ENCODE results near the gene CCL27. TPM values are rescaled to one million over a fixed set of nuclear protein-coding genes. Genes with fewer than 3 reads are reported as not detected.

The CCL27 gene
- total RNA-seq, 4 donors from 2014 or later, result not detected

DNA sequence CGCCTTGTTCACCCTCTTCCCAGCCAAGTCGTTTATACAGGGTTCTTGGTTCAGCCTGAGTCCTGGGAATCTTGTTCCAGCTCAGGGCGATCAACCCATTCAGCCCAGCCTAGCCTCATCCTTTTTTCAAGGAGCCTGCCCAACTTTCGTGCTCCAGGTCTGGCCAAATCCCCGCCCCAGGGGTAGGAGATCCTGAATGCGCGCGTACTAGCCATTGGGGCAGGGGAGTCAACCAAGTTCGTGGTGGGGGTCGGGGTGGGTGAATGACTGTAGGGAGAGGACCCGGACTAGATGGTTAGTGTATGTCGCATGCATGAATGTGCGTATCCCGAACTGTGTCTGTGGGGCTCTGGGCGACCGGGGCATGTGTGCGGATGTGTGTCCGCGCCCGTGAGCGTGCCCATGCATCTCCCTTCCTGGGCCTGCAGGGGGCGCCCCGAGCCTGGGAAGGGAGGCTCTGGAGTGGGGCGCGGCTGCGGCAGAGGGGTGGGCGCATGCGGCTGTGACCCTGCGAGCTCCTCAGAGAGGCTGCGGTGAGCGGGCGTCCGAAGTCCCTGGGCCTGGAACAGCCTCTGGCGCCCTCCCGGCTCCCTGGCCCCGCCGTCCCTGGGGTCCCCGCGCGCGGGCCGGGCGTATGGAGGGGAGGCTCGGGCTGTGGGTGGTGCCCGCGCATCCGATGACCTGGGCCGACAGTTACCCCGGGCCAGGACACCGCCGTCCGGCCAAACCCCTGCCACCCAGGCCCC is 38.7 kb upstream of the CCL27 start:
- DNase-seq (ENCODE audit: low spot score), result peak; percentile 39
- peak; percentile 83 for ATAC-seq (ENCODE audit: low FRiP score)

DNA sequence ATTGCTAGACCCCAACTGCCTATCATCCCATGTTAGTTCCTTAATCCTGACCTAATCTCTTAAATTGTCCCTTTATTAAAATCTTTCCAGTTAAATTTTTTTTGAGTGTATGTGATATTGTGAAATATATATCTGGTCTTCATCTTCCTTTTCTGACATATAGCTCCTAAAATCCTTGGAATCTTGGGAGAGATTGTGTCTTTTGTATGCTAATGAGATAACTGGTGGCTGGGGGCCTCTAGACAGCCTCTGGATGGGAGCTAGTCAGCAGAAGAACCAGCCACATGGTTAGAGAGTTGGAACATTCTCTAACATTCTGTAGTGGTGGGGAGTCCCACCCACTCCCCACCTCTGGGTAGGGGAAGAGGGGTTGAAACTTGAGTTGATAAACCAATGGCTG is 32.4 kb upstream of the CCL27 start:
- TF ChIP-seq, protein P1, sequence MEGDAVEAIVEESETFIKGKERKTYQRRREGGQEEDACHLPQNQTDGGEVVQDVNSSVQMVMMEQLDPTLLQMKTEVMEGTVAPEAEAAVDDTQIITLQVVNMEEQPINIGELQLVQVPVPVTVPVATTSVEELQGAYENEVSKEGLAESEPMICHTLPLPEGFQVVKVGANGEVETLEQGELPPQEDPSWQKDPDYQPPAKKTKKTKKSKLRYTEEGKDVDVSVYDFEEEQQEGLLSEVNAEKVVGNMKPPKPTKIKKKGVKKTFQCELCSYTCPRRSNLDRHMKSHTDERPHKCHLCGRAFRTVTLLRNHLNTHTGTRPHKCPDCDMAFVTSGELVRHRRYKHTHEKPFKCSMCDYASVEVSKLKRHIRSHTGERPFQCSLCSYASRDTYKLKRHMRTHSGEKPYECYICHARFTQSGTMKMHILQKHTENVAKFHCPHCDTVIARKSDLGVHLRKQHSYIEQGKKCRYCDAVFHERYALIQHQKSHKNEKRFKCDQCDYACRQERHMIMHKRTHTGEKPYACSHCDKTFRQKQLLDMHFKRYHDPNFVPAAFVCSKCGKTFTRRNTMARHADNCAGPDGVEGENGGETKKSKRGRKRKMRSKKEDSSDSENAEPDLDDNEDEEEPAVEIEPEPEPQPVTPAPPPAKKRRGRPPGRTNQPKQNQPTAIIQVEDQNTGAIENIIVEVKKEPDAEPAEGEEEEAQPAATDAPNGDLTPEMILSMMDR (IDR thresholded peaks at IDR 0.05), result no peak
- DNase-seq (ENCODE audit: low spot score) (no peak), ATAC-seq (ENCODE audit: low FRiP score) (no peak)

More for the DNA sequence above, 38.7 kb upstream of the CCL27 start:
- TF ChIP-seq, protein P1 (IDR thresholded peaks at IDR 0.05), result peak in 2 of 3 donors; percentile 32 to 42

DNA sequence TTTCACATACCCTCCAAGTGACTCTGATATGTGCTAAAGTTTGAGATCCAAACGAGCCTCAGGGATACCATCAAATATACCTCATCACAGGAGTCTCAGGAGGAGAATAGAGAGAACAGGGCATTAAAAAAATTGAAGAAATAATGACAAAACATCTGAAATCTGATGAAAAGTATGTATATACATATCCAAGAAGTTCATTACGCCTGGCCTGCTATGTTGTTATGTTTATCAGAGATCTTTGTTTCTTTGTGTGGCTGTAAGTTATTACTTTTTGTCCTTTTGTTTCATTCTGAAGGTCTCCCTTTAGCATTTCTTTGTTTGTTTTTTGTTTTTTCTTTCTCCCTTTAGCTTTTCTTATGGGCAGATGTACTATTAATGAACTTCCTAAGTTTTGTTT is 31.1 kb upstream of the CCL27 start:
- TF ChIP-seq, protein P1 (IDR thresholded peaks at IDR 0.05), result no peak
- DNase-seq (ENCODE audit: low spot score) (no peak), ATAC-seq (ENCODE audit: low FRiP score) (no peak)

- TF ChIP-seq, protein P1 (IDR thresholded peaks at IDR 0.05), result no peak
- DNase-seq (ENCODE audit: low spot score), result no peak
- no peak for ATAC-seq (ENCODE audit: low FRiP score)
These were observed 29.5 kb upstream of the CCL27 start for GRCh38 chr9:34691936-34692315.

DNA sequence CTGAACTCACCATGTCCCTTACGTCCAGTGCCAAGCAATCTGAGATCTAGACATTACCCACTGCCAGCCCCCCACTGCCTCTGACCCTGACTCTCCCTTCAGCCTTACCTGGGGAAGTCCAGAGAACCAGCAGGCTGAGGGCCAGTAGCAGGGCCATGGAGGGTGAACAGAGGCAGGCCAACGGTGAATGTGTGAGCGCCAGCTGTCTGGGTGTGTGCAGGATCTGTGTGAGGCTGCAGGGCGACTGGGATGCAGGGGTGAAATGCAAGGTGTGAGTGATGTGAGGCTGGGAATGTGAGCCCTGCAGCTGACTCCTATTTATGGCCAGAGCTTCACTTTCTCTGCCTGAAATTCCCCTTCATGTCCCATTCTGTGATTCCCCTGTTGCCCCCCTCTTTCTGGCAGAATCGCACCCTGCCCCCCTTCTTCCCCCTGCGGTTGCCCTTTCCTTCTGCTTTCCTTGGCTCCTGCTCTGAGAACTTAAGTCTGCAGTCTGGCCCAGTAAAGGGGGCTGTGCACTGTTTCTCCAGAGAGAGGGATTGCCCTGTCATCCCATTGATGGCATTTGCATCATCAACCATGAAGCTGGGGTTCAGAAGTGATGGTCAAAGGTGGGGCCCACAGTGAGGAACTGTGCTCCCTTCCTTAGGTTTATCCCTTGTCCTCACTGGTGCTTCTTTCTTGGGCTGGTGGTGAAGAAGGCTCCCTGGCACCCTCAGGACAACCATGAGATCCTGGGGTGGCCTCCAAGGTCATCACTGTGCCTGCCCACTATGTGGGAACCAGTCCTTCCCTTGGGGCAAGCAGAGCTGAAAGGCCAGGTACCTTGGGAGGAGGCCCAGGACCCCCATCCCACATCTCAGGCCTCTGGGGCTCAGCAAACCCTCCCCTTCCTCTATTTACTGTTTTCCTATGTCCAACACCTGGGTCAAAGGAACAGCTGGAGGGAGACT is 28.8 kb upstream of the CCL27 start, which contains the start of gene CCL19:
CCL19 (minus strand) TSS at position 294 of the 953 bp plus-strand sequence; CDS start at position 157, 137 bp downstream.
- ATAC-seq (ENCODE audit: low FRiP score) (no peak), DNase-seq (ENCODE audit: low spot score) (no peak)

GRCh38 chr9:34689512-34689911 is 27.1 kb upstream of the CCL27 start:
- TF ChIP-seq, protein P1 (IDR thresholded peaks at IDR 0.05), result no peak
- no peak for DNase-seq (ENCODE audit: low spot score)
- ATAC-seq (ENCODE audit: low FRiP score), result no peak

More for the DNA sequence above, 28.8 kb upstream of the CCL27 start, which contains the start of gene CCL19:
- TF ChIP-seq, protein P1 (IDR thresholded peaks at IDR 0.05), result no peak
